ENCODE data around the gene AK6.

GRCh38 chr5:69418554-69418953 is 49.2 kb upstream of the AK6 start:
- TF ChIP-seq, protein P1, sequence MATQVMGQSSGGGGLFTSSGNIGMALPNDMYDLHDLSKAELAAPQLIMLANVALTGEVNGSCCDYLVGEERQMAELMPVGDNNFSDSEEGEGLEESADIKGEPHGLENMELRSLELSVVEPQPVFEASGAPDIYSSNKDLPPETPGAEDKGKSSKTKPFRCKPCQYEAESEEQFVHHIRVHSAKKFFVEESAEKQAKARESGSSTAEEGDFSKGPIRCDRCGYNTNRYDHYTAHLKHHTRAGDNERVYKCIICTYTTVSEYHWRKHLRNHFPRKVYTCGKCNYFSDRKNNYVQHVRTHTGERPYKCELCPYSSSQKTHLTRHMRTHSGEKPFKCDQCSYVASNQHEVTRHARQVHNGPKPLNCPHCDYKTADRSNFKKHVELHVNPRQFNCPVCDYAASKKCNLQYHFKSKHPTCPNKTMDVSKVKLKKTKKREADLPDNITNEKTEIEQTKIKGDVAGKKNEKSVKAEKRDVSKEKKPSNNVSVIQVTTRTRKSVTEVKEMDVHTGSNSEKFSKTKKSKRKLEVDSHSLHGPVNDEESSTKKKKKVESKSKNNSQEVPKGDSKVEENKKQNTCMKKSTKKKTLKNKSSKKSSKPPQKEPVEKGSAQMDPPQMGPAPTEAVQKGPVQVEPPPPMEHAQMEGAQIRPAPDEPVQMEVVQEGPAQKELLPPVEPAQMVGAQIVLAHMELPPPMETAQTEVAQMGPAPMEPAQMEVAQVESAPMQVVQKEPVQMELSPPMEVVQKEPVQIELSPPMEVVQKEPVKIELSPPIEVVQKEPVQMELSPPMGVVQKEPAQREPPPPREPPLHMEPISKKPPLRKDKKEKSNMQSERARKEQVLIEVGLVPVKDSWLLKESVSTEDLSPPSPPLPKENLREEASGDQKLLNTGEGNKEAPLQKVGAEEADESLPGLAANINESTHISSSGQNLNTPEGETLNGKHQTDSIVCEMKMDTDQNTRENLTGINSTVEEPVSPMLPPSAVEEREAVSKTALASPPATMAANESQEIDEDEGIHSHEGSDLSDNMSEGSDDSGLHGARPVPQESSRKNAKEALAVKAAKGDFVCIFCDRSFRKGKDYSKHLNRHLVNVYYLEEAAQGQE (IDR thresholded peaks at IDR 0.05; ENCODE audit: insufficient read depth in 1 of 2, low read depth in 2 of 2, low read length in 2 of 2) = no peak
- no peak for TF ChIP-seq TAF1 (IDR thresholded peaks at IDR 0.05; ENCODE audit: borderline replicate concordance, insufficient read depth, low read length)
- TF ChIP-seq POLR2AphosphoS5 (IDR thresholded peaks at IDR 0.05; ENCODE audit: low read depth, low read length) = no peak
- TF ChIP-seq SIN3A (IDR thresholded peaks at IDR 0.05; ENCODE audit: borderline replicate concordance, insufficient read depth, low read length) = no peak

Data from PFSK-1 (cell line).